Stimulated activated CD8-positive, alpha-beta memory T cell treated with anti-CD3 and anti-CD28 coated beads, Interleukin-2, amount 100 ng/mL, for 1 hour (primary cell): ENCODE measurements around the gene FGD4.
"Not testable (repeated sequence)": the region's sequence is repeated elsewhere in the genome, so short reads cannot be mapped to it uniquely, and the experiment has no call there.

Experiments
- DNase-seq, 2 donors: peaks; one replicate each; pipeline ENCODE4 v3.0.0-alpha.2; 2020; ENCODE audit warnings: low read depth in 2 of 2

The FGD4 gene

DNA sequence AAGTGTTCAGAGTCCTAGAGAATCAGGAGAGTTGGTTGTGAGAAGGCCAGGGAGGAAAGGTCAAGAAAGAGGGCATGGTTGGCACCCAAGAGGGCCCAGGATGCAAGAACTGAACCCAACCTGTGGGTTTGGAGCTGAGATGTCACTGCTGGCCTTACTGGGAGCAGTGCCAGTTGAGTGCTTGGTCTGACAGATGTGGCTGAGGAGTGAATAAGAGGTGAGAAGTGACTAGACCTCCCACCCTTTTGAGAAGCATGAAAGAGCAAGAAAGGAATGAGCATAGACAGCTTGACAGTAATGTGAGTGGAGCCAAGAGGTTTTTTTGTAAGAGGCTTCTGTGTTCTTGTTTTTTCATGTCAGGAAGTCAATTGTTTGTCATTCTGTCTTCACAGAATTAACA is 95.3 kb downstream of the FGD4 start:
- DNase-seq = no peak

- DNase-seq = no peak
Measured at GRCh38 chr12:32496946-32497345, 97.6 kb downstream of the FGD4 start.

- no peak for DNase-seq
Measured at GRCh38 chr12:32497864-32498263, 98.5 kb downstream of the FGD4 start.

DNA sequence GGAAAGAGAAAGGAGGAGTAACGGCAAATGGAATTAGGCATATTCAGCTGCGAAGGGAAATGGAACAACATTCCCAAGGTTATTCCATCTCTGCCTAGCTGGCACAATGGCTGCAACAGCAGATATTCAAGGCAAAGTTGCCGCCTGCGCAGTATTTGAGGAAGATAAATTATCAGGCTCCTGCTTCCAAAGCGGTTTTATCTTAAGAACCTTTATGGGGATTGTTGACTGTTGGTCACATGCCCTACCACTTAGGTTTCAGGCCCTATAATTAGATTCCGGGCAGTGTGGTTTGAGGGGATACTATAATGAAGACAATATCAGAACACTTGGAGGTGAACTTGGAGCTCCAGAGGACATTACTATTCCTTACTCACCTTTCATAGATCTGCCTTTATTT is 99.7 kb downstream of the FGD4 start:
- DNase-seq = no peak

DNA sequence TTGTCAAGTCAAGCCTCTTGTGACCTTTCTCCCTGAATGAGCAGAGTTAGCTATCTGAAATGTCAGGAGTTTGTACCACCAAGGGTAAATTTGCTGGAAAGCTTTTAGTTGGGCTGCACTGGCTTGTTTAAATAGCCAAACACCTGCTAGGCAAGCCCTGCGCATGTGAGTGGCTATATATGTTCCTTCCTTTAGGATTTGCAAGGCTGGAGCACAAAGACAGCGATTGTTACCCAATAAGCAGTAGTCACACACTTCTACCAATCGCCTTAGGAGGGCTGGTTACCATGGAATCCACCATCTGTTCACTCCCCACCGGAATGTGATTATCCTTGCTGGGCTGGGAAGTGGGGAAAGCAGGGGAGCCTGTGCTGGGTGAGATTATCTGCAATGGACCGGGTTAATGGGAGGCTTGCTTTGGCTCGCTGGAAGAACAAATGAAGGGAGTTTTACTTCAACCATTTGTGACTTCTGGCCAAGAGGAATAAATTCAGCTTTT is 102.5 kb downstream of the FGD4 start:
- no peak for DNase-seq

DNA sequence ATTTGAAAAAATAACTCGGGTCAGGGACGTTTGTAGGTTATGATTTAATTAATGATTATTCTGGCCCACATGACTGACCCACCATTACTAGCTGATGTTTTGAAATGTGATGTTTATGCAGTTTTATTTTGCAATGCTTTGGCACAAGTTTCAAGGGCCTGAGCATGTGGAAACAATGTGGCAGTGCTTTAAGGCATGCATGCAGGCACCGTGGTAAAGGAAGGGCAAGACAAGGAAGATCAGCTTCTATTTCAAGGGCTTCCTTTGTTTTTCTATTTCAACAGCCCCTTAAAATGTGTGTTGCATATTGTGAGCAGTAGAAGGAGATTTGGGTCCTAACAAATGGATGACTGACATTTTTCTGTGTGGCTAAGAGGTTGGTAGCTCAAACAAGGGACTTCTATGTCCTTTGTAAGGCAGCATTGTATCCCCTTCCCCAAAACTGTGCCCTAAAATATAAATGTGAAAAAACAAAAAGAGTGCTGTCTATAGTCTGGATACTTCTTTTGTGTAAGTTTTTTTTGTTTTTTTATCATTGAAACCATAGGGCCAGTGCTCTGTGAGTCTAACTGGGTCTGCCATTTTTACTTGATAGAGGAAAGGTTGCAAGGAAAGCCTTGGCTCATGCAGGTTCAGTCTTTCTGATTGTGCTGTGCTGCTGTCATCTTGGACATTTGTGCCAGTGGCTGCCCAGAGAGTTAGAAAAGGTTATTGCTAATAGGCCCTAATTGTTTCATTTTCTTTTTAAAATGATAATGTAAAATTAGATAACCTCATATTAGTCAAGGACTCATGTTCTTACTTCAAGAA is 103.5 kb downstream of the FGD4 start:
- no peak for DNase-seq

- no peak for DNase-seq
Measured at GRCh38 chr12:32503730-32504129, 104.4 kb downstream of the FGD4 start.

DNA sequence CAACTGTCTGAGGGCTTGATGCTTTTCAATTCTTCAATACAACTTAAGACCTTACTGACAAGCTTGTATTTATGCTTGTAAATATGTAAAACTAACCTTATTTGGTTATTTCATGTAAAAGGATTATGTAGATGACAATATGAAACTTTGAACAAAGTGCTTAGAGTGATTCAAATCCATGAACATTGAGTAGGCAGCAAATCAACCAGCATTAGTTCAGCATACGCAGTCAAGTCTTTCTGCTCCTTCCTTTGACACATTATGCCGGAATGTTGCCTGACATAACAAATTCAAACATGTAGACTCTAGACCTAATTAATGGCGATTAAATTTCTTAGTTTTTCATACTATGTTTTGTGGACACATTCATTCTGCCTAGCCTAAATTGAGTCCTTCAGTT is 105.2 kb downstream of the FGD4 start:
- DNase-seq = no peak

DNA sequence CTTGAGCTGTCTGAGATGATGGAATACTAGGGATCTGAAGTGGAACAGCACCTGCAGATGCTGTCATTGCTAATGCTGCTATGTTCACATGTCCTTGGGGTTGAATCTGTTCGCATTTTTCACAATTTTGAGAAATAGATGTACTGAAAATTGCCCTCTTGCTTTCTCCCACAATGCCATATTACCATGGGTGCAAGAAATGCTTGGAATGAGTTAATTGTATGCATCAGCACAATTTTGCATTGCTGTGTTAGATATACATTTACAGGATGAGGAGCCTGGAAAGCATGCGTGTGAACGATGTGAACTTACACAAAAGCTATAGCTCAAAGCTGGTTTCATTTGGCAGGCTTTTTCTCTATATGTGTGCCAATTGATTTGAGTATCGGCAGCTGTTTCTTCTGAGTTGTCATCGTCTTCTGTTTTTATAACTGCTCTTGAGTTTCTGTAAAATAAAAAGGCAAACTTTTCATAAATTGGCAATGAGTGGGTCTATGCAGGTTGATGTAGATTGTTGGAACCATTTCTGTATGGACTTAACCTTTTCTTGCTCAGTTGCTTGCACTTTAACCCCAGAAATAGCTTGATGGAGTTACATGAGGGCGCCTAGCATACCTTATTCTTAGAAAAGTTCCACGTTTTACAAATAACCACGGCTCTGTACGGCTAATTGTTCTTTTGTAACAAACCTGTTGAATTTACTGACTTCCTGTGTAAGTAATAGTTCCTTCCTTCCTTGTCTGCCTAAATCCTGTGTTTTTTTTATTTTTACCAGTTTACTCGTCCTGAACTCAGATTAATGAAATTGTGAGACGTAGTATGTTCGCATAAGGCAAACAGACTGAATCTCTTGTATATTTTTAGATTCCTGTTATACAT is 105.9 kb downstream of the FGD4 start:
- DNase-seq = no peak

DNA sequence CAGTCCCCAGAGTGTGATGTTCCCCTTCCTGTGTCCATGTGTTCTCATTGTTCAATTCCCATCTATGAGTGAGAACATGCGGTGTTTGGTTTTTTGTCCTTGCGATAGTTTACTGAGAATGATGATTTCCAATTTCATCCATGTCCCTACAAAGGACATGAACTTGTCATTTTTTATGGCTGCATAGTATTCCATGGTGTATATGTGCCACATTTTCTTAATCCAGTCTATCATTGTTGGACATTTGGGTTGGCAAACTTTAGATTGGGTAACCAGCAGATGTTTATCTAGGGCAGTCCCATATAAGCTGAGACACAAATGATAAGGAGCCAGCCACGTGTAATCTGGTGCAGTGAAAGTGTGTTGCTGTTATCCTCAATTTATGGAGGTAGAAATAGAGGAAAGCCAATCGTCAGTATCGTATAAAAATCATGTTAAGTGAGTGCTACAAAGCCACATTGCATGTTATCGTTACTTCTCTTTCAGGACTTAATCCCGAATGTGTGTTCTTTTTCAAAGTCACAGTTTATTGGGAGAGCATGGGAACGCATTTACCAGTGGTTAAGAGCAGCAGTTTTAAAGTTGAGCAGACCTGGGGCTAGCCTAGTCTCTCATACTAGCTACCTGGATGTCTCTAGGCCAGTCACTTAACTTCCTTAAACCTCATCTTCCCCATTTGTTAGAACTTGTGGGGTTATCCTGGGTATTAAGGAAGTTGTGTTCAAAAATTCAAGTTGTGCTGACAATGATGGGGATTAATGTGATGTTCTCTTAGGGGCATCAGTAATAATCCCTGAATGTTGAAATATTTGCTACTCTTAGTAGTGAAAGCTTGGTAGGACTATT is 108.0 kb downstream of the FGD4 start:
- not testable (repeated sequence) for DNase-seq

DNA sequence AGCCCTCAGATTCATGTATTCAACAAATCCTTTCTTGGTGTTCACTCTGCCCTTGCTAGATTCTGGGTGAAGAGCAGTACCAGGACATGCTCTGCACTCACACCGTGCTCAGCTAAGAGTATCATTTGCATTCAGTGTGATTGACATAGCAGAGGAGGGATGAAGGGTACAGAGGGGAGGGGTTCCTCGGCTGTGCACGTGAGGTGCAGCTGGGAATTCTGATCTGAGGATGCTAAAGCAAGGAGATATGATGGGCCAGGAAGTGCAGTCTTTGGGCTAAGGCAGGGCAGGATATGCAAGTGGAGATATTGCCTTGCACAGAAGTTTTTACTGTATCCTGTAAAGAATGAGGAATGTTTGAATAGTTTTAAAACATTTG is 108.6 kb downstream of the FGD4 start:
- no peak for DNase-seq

GRCh38 chr12:32508626-32509025 is 109.3 kb downstream of the FGD4 start:
- DNase-seq = no peak

DNA sequence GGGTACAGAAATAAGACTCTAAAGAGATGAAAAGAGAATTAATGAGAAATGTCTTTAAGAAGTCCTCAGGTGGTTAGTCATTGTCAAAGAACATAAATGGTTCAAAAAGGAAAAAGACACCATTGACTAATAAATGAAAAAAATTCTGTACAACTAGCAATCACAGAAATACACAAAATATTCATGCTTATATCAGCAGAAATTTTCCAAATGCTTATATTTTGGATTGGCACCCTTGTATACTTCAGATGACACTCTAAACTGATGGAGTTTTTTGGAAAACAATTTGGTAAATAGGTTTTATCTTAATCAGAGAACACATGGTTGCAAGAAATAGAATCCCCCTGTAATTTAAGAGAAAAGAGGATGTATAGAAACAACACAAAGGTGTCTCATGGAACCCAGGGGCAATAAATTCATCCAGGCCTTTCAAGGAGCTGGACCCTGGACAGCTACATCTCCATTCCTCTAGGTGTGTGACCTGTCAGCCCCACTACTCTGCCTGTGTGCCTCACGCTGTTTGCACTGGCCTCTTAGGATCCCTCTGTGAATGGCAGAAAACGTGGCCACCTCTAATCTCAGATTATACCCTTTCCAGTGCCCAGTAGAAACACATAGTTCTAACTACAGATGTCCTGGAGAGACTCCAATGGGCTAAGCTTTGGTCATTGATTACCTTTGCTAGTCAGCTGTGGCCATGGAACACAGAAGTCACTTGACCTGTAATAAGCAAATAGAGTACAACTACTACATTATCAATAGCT is 110.2 kb downstream of the FGD4 start:
- DNase-seq = no peak

DNA sequence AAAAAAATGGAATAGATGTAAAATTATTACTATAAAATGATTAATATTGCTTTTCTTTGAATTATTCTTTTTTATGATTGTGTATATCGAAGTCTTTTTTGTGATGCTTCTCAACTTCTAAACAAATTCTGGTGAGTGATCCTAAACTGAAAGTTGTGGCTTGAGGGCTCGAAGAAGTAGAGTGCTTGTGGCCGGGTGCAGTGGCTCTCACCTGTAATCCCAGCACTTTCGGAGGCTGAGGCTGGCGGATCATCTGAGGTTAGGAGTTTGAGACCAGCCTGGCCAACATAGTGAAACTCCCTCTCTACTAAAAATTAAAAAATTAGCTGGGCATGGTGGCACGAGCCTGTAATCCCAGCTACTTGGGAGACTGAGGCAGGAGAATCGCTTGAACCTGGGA is 112.6 kb downstream of the FGD4 start:
- not testable (repeated sequence) for DNase-seq

DNA sequence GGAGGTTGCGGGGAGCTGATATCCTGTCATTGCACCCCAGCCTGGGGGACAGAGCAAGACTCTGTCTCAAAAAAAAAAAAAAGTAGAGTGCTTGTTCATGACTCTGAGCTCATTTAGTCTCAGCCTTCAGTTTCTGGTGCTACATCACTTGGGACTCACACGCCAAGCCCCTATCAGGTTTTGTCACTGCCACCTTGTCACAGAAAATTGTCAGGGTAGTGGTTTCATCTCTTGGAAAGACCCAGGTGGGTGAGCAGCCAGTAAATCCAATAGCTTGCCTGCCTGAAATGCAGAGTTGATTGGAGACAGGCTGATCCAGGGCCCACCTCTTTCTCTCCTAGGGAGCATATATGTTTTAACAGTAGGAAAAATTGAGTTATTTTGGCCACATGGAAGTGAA is 113.0 kb downstream of the FGD4 start:
- no peak for DNase-seq

- no peak for DNase-seq
Measured at GRCh38 chr12:32512910-32513309, 113.6 kb downstream of the FGD4 start.

DNA sequence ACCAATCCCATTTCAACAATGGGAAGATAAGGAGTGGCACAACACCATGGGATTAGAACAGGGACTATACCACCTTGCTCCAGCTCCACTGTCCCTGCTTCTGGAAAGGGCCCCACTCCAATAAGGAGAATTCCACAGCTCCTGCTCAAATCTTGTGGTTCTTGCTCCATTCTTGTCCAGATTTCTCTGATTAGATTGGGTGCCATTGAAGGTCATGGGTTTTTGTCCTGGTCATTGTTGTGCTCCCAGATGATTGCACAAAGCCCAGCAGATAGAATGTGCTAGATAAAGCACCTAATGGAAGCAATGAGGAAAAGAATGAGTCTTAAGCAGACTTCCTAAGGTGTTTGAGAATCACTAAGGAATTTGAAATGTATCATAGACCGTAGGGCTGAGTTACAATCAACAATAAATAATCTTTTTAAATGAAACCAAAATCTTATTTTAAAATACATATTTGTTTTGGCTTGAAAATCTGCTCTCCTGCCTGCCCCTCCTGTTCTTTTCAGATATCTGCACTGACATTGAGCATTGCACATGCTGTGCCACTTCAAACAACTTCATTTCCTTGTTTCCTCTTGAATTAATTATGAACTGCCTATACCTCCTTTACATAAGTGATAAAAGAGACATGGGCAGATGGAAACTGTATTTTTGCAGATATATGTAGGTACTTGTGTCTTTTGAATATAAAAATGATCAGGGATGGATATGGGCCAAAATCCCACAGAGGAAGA is 115.9 kb downstream of the FGD4 start:
- no peak for DNase-seq

DNA sequence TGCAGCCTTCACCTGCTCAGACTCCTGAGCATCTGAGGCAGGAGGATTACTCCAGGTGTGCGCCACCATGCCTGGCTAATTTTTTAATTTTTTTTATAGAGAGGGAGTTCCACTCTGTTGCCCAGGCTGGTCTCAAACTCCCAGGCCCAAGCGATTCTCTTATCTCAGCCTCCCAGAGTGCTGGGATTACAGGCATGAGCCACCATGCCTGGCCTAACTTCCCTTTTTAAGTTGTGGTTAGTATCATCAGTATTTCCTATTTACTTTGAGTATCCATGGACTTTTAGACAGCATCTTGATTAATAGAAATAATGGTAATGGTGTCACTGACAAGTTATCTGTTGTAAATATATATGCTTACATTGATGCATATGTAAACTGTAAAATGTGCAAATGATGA is 116.9 kb downstream of the FGD4 start:
- DNase-seq = no peak

GRCh38 chr12:32517966-32518365 is 118.6 kb downstream of the FGD4 start:
- no peak for DNase-seq

- DNase-seq = no peak
Measured at GRCh38 chr12:32519047-32519446, 119.7 kb downstream of the FGD4 start.
